ENCODE measurements around the gene CLCN3. TPM values are rescaled to one million over a fixed set of nuclear protein-coding genes. Genes with fewer than 3 reads are reported as not detected.

Gene CLCN3
- total and polyA plus RNA-seq, 9 of the 15 experiments (the other 6 are each of a cell fraction or from before 2014, with no cell fraction given): 12.7 to 60.6 (median 38.5) TPM

DNA sequence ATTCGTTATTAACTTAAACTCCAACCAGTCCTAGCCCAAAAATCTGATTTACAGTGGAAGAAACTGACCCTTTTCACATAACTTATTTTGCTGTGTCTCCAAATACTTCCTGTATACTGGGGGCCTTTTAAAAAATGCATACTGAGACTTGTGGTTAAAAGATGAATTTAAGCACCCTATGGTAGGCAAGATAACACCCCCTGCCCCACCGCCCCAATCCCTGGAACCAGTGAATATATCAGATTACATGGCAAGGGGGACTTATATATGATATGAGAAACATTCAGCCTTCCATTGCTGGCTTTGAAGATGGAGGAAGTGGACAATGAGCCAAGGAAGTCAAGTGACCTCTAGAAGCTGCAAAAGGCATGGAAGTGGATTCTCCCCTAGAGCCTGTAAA is 3.1 kb upstream of the CLCN3 start:
- Histone ChIP-seq H3K9me1 (ENCODE audit: control insufficient read depth, insufficient read depth, low read length) (no peaks in the 10 kb centered on the region), H3K9ac (ENCODE audit: insufficient read depth in 1 of 2, low read depth in 2 of 2, low read length in 2 of 2) (peak overlapping the region in 1 of 2 experiments; percentile 27; a peak in 1 of 4 replicates), H2AFZ (ENCODE audit: low read depth, low read length) (peak overlapping the region; percentile 58), H4K20me1 (replicated peaks; ENCODE audit: control insufficient read depth, insufficient read depth, low read length) (no peaks in the 10 kb centered on the region), H3K4me2 (ENCODE audit: insufficient read depth, low read length) (peak overlapping the region; percentile 15; the same call in 1 of the 2 replicates), H3K9me3 (replicated peaks; ENCODE audit: control insufficient read depth, insufficient read depth, low read depth, low read length) (no peaks in the 10 kb centered on the region), H3K27ac (ENCODE audit: extremely low read depth, low read depth, low read length) (peak overlapping the region; percentile 32), H3K79me2 (ENCODE audit: control insufficient read depth, insufficient read depth, low read length) (peaks cover 38% of the 10 kb centered on the region), H3K36me3 (ENCODE audit: control insufficient read depth, insufficient read depth, low read length) (no peaks in the 10 kb centered on the region), H3K4me3 (no peak overlapping the region), H3K4me1 (replicated peaks in 1 of 2; ENCODE audit: control insufficient read depth in 2 of 2, insufficient read depth in 2 of 2, low read length in 2 of 2) (peaks cover 4 to 33% of the 10 kb centered on the region in 2 experiments; a peak in 4 of 5 replicates), H3K27me3 (ENCODE audit: control insufficient read depth in 2 of 2, insufficient read depth in 2 of 2, low read length in 2 of 2) (no peaks in the 10 kb centered on the region)
- intact Hi-C loops (cut with micrococcal nuclease): no loop called here
- in situ Hi-C loops (cut with MboI): loop anchor here (10.0 to 25.0 kb wide), 2 partner anchors 137 to 420 kb away; partner anchors contain the start of genes HPF1 and MFAP3L
- no peak for ATAC-seq
- BruUV-seq (replicated peaks): no TSS peak
- FAIRE-seq: no peak
- POLR2A ChIA-PET: interaction anchor here (0.6 to 2.5 kb wide), 2 partner anchors 9 to 128 kb away, joined by 3 to 8 read pairs; no protein-coding TSS in a partner anchor
- CTCF ChIA-PET (ENCODE audit: low intra/inter-chr PET ratio): no interaction called here
- WGBS (ENCODE audit: insufficient coverage, low coverage, missing lambda C conversion rate): 5% methylated on average over 2 of the region's 2 CpGs
- DNase-seq (ENCODE audit: extremely low read depth in 1 of 4, low spot score in 3 of 4): peak in 2 of 4 experiments; percentile 66 to 77
- TF ChIP-seq TBL1XR1 (IDR thresholded peaks at IDR 0.05; ENCODE audit: low read length in 2 of 2) (no peak), EGR1 (conservative IDR thresholded peaks at IDR 0.05) (no peak), MIER1 (IDR thresholded peaks at IDR 0.05; ENCODE audit: low read depth) (no peak), TEAD4 (IDR thresholded peaks at IDR 0.05; ENCODE audit: low read length) (peak; percentile 82), TEAD4 (CRISPR knock-in tag; IDR thresholded peaks at IDR 0.05; ENCODE audit: borderline replicate concordance) (no peak), ATF4 (CRISPR knock-in tag; IDR thresholded peaks at IDR 0.05) (no peak), RB1 (IDR thresholded peaks at IDR 0.05; ENCODE audit: low read depth) (no peak), TAF9B (IDR thresholded peaks at IDR 0.05; ENCODE audit: partially characterized antibody) (no peak)
- TF ChIP-seq, protein P1, sequence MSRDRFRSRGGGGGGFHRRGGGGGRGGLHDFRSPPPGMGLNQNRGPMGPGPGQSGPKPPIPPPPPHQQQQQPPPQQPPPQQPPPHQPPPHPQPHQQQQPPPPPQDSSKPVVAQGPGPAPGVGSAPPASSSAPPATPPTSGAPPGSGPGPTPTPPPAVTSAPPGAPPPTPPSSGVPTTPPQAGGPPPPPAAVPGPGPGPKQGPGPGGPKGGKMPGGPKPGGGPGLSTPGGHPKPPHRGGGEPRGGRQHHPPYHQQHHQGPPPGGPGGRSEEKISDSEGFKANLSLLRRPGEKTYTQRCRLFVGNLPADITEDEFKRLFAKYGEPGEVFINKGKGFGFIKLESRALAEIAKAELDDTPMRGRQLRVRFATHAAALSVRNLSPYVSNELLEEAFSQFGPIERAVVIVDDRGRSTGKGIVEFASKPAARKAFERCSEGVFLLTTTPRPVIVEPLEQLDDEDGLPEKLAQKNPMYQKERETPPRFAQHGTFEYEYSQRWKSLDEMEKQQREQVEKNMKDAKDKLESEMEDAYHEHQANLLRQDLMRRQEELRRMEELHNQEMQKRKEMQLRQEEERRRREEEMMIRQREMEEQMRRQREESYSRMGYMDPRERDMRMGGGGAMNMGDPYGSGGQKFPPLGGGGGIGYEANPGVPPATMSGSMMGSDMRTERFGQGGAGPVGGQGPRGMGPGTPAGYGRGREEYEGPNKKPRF (IDR thresholded peaks at IDR 0.05; ENCODE audit: low read depth, low read length): no peak
- TF ChIP-seq, protein P2, sequence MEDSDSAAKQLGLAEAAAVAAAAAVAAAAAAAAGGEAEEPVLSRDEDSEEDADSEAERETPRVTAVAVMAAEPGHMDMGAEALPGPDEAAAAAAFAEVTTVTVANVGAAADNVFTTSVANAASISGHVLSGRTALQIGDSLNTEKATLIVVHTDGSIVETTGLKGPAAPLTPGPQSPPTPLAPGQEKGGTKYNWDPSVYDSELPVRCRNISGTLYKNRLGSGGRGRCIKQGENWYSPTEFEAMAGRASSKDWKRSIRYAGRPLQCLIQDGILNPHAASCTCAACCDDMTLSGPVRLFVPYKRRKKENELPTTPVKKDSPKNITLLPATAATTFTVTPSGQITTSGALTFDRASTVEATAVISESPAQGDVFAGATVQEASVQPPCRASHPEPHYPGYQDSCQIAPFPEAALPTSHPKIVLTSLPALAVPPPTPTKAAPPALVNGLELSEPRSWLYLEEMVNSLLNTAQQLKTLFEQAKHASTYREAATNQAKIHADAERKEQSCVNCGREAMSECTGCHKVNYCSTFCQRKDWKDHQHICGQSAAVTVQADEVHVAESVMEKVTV (CRISPR knock-in tag; IDR thresholded peaks at IDR 0.05): no peak
- TF ChIP-seq, protein P3, sequence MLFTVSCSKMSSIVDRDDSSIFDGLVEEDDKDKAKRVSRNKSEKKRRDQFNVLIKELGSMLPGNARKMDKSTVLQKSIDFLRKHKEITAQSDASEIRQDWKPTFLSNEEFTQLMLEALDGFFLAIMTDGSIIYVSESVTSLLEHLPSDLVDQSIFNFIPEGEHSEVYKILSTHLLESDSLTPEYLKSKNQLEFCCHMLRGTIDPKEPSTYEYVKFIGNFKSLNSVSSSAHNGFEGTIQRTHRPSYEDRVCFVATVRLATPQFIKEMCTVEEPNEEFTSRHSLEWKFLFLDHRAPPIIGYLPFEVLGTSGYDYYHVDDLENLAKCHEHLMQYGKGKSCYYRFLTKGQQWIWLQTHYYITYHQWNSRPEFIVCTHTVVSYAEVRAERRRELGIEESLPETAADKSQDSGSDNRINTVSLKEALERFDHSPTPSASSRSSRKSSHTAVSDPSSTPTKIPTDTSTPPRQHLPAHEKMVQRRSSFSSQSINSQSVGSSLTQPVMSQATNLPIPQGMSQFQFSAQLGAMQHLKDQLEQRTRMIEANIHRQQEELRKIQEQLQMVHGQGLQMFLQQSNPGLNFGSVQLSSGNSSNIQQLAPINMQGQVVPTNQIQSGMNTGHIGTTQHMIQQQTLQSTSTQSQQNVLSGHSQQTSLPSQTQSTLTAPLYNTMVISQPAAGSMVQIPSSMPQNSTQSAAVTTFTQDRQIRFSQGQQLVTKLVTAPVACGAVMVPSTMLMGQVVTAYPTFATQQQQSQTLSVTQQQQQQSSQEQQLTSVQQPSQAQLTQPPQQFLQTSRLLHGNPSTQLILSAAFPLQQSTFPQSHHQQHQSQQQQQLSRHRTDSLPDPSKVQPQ (CRISPR knock-in tag; IDR thresholded peaks at IDR 0.05; ENCODE audit: borderline replicate concordance): no peak
- TF ChIP-seq, protein P4, sequence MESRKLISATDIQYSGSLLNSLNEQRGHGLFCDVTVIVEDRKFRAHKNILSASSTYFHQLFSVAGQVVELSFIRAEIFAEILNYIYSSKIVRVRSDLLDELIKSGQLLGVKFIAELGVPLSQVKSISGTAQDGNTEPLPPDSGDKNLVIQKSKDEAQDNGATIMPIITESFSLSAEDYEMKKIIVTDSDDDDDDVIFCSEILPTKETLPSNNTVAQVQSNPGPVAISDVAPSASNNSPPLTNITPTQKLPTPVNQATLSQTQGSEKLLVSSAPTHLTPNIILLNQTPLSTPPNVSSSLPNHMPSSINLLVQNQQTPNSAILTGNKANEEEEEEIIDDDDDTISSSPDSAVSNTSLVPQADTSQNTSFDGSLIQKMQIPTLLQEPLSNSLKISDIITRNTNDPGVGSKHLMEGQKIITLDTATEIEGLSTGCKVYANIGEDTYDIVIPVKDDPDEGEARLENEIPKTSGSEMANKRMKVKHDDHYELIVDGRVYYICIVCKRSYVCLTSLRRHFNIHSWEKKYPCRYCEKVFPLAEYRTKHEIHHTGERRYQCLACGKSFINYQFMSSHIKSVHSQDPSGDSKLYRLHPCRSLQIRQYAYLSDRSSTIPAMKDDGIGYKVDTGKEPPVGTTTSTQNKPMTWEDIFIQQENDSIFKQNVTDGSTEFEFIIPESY (CRISPR knock-in tag; IDR thresholded peaks at IDR 0.05): no peak

Measured in K562 (cell line).